HL-60 (cell line): ENCODE data around the gene FTHL17.

ENCODE experiments used
- GABPA ChIP-seq: IDR thresholded peaks from 2 replicates; pipeline ENCODE4 v1.6.1; 2012; ENCODE audit warnings: low read depth
- POLR2AphosphoS5 ChIP-seq: IDR thresholded peaks from 2 replicates; pipeline ENCODE4 v1.6.1; 2012; ENCODE audit warnings: low read depth
- SPI1 ChIP-seq: IDR thresholded peaks from 2 replicates; pipeline ENCODE4 v1.6.1; 2012; ENCODE audit warnings: low read depth, mild to moderate bottlenecking, borderline replicate concordance
- TF ChIP-seq, protein P1 (sequence below): IDR thresholded peaks from 2 replicates; pipeline ENCODE4 v1.6.1; 2012; ENCODE audit warnings: low read depth; ENCODE audit not compliant: insufficient replicate concordance
- TF ChIP-seq, protein P2 (sequence below): IDR thresholded peaks from one replicate; pipeline ENCODE4 v1.5.1; 2011; ENCODE audit warnings: low read length, control low read depth, inconsistent platforms; ENCODE audit not compliant: insufficient read depth

DNA sequence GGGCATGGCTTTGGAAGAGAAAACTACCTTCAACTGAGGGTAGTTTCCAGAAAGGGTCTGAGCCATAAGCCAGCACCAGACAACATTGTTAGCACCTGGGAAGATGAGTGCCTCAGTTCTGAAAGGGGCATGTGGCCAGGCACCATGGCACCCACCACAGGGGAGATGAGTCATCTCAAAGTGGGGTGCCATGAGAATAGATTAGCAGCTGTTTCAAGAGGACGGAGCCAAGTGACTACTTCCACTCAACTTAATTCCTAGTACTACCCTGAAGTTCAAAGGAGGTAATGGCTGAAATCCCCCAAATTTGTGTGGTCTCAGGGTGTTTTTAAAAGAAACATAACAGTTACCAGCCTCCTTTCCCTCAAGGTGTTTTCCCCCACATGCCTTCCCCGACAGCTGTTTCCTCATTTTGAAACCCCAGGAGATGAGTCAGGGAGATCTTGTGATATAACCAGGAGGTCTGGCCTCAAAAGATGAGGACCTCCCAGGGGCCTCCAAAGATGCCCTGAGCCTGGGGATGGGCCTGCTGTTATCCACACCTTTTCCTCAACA is 27.8 kb upstream of the FTHL17 start:
- TF ChIP-seq, protein P1, sequence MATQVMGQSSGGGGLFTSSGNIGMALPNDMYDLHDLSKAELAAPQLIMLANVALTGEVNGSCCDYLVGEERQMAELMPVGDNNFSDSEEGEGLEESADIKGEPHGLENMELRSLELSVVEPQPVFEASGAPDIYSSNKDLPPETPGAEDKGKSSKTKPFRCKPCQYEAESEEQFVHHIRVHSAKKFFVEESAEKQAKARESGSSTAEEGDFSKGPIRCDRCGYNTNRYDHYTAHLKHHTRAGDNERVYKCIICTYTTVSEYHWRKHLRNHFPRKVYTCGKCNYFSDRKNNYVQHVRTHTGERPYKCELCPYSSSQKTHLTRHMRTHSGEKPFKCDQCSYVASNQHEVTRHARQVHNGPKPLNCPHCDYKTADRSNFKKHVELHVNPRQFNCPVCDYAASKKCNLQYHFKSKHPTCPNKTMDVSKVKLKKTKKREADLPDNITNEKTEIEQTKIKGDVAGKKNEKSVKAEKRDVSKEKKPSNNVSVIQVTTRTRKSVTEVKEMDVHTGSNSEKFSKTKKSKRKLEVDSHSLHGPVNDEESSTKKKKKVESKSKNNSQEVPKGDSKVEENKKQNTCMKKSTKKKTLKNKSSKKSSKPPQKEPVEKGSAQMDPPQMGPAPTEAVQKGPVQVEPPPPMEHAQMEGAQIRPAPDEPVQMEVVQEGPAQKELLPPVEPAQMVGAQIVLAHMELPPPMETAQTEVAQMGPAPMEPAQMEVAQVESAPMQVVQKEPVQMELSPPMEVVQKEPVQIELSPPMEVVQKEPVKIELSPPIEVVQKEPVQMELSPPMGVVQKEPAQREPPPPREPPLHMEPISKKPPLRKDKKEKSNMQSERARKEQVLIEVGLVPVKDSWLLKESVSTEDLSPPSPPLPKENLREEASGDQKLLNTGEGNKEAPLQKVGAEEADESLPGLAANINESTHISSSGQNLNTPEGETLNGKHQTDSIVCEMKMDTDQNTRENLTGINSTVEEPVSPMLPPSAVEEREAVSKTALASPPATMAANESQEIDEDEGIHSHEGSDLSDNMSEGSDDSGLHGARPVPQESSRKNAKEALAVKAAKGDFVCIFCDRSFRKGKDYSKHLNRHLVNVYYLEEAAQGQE = no peak
- TF ChIP-seq, protein P2, sequence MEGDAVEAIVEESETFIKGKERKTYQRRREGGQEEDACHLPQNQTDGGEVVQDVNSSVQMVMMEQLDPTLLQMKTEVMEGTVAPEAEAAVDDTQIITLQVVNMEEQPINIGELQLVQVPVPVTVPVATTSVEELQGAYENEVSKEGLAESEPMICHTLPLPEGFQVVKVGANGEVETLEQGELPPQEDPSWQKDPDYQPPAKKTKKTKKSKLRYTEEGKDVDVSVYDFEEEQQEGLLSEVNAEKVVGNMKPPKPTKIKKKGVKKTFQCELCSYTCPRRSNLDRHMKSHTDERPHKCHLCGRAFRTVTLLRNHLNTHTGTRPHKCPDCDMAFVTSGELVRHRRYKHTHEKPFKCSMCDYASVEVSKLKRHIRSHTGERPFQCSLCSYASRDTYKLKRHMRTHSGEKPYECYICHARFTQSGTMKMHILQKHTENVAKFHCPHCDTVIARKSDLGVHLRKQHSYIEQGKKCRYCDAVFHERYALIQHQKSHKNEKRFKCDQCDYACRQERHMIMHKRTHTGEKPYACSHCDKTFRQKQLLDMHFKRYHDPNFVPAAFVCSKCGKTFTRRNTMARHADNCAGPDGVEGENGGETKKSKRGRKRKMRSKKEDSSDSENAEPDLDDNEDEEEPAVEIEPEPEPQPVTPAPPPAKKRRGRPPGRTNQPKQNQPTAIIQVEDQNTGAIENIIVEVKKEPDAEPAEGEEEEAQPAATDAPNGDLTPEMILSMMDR = no peak
- TF ChIP-seq GABPA (no peak), POLR2AphosphoS5 (no peak), SPI1 (no peak)
